Rectal smooth muscle tissue (tissue), 1 donor: Measurements from ENCODE around the gene CDK5RAP1.

ENCODE experiments used
- H3K27ac ChIP-seq: one replicate; pipeline ENCODE4 v1.7.0; 2013; ENCODE audit warnings: low read depth, low read length, inconsistent platforms
- H3K27me3 ChIP-seq: one replicate; pipeline ENCODE4 v1.7.0; 2013; ENCODE audit warnings: low read length; ENCODE audit not compliant: control insufficient read depth, insufficient read depth
- H3K36me3 ChIP-seq: one replicate; pipeline ENCODE4 v1.7.0; 2013; ENCODE audit warnings: low read length; ENCODE audit not compliant: control insufficient read depth, insufficient read depth
- H3K4me1 ChIP-seq: one replicate; pipeline ENCODE4 v1.7.0; 2013; ENCODE audit warnings: low read length; ENCODE audit not compliant: control insufficient read depth, insufficient read depth
- H3K4me3 ChIP-seq: one replicate; pipeline ENCODE4 v1.7.0; 2013; ENCODE audit warnings: low read length
- H3K9ac ChIP-seq: one replicate; pipeline ENCODE4 v1.7.0; 2013; ENCODE audit warnings: low read length

CDK5RAP1 gene

GRCh38 chr20:33312583-33312982 lies 88.7 kb downstream of the CDK5RAP1 start:
- Histone ChIP-seq H3K27ac (no peak overlapping the region), H3K9ac (no peak overlapping the region), H3K4me3 (no peak overlapping the region), H3K4me1 (no peaks in the 10 kb centered on the region), H3K36me3 (no peaks in the 10 kb centered on the region), H3K27me3 (no peaks in the 10 kb centered on the region)

GRCh38 chr20:33311996-33312395 lies 89.3 kb downstream of the CDK5RAP1 start:
- no peaks in the 10 kb centered on the region for H3K4me1 ChIP-seq
- H3K9ac ChIP-seq = no peak overlapping the region
- H3K4me3 ChIP-seq = no peak overlapping the region
- H3K36me3 ChIP-seq = no peaks in the 10 kb centered on the region
- H3K27ac ChIP-seq = no peak overlapping the region
- no peaks in the 10 kb centered on the region for H3K27me3 ChIP-seq

GRCh38 chr20:33311011-33311410 lies 90.3 kb downstream of the CDK5RAP1 start:
- Histone ChIP-seq H3K9ac (no peak overlapping the region), H3K36me3 (no peaks in the 10 kb centered on the region), H3K4me1 (no peaks in the 10 kb centered on the region), H3K27ac (no peak overlapping the region), H3K4me3 (no peak overlapping the region), H3K27me3 (no peaks in the 10 kb centered on the region)

- Histone ChIP-seq H3K27ac (no peak overlapping the region), H3K36me3 (no peaks in the 10 kb centered on the region), H3K4me1 (no peaks in the 10 kb centered on the region)
Observed at GRCh38 chr20:33310327-33310899, 90.9 kb downstream of the CDK5RAP1 start.

GRCh38 chr20:33309631-33310030 lies 91.7 kb downstream of the CDK5RAP1 start:
- H3K27me3 ChIP-seq = no peaks in the 10 kb centered on the region
- no peaks in the 10 kb centered on the region for H3K4me1 ChIP-seq
- H3K9ac ChIP-seq = no peak overlapping the region
- H3K36me3 ChIP-seq = no peaks in the 10 kb centered on the region
- no peak overlapping the region for H3K4me3 ChIP-seq
- H3K27ac ChIP-seq = no peak overlapping the region

More at GRCh38 chr20:33310327-33310899, 90.9 kb downstream of the CDK5RAP1 start:
- no peak overlapping the region for H3K9ac ChIP-seq
- H3K27me3 ChIP-seq = no peaks in the 10 kb centered on the region
- no peak overlapping the region for H3K4me3 ChIP-seq
